Mesenchymal stem cell (in vitro differentiated cells and primary cell): Measurements from ENCODE around the gene CPS1.

Source experiments
- DNase-seq: peaks from one replicate; pipeline ENCODE4 v3.0.0-alpha.2; 2013
- H2AFZ ChIP-seq: one replicate; pipeline ENCODE4 v1.6.1; 2013; ENCODE audit warnings: low read depth, mild to moderate bottlenecking, control low read depth, inconsistent platforms, low read length, moderate library complexity
- H2AK5ac ChIP-seq: 2 replicates; pipeline ENCODE4 v1.6.1; 2013; ENCODE audit warnings: low read length, moderate library complexity, mild to moderate bottlenecking, inconsistent platforms; ENCODE audit not compliant: severe bottlenecking
- H2BK120ac ChIP-seq: one replicate; pipeline ENCODE4 v1.6.1; 2013; ENCODE audit warnings: low read depth, mild to moderate bottlenecking, inconsistent platforms, low read length, moderate library complexity
- H2BK12ac ChIP-seq, 2 experiments: one replicate each; pipeline ENCODE4 v1.6.1; 2013; ENCODE audit warnings: inconsistent platforms in 2 of 2, low read length in 2 of 2, mild to moderate bottlenecking in 2 of 2, moderate library complexity in 2 of 2, control low read depth in 1 of 2
- H2BK15ac ChIP-seq: one replicate; pipeline ENCODE4 v1.6.1; 2013; ENCODE audit warnings: mild to moderate bottlenecking, low read depth, inconsistent platforms; ENCODE audit not compliant: poor library complexity, severe bottlenecking
- H2BK5ac ChIP-seq: 2 replicates; pipeline ENCODE4 v1.6.1; 2013; ENCODE audit warnings: low read depth, mild to moderate bottlenecking, low read length, control low read depth, inconsistent platforms; ENCODE audit not compliant: poor library complexity, severe bottlenecking
- H3K14ac ChIP-seq, 2 experiments: one replicate each; pipeline ENCODE4 v1.6.1; 2013; ENCODE audit warnings: inconsistent platforms in 2 of 2, low read length in 2 of 2, control low read depth in 1 of 2, mild to moderate bottlenecking in 1 of 2, moderate library complexity in 1 of 2
- H3K18ac ChIP-seq, 2 experiments: one replicate each; pipeline ENCODE4 v1.6.1; 2013; ENCODE audit warnings: inconsistent platforms in 2 of 2, low read length in 2 of 2, control low read depth in 1 of 2, low read depth in 1 of 2, mild to moderate bottlenecking in 1 of 2
- H3K23ac ChIP-seq, 2 experiments: one replicate each; pipeline ENCODE4 v1.6.1; 2013; ENCODE audit warnings: inconsistent platforms in 2 of 2, low read length in 2 of 2, mild to moderate bottlenecking in 2 of 2, moderate library complexity in 2 of 2, control low read depth in 1 of 2
- H3K27ac ChIP-seq: 2 replicates; pipeline ENCODE4 v1.5.1; 2013; ENCODE audit warnings: mild to moderate bottlenecking, moderate library complexity, low read length, control low read depth, inconsistent platforms; ENCODE audit not compliant: poor library complexity, severe bottlenecking
- H3K27me3 ChIP-seq, 2 experiments: 2 replicates each; pipeline versions ENCODE4 v1.6.1 to v1.7.0; 2013; ENCODE audit warnings: low read length in 2 of 2, mild to moderate bottlenecking in 2 of 2, moderate library complexity in 2 of 2, control low read depth in 1 of 2, inconsistent platforms in 1 of 2; ENCODE audit not compliant: control insufficient read depth in 1 of 2, insufficient read depth in 1 of 2
- H3K36me3 ChIP-seq, 2 experiments: 2 replicates each; pipeline versions ENCODE4 v1.6.1 to v1.7.0; 2013; ENCODE audit warnings: low read length in 2 of 2, control low read depth in 1 of 2, inconsistent platforms in 1 of 2, low read depth in 1 of 2, mild to moderate bottlenecking in 1 of 2; ENCODE audit not compliant: insufficient read depth in 2 of 2, control insufficient read depth in 1 of 2
- H3K4ac ChIP-seq, 2 experiments: one replicate each; pipeline ENCODE4 v1.6.1; 2013; ENCODE audit warnings: inconsistent platforms in 2 of 2, low read length in 2 of 2, mild to moderate bottlenecking in 2 of 2, moderate library complexity in 2 of 2, control low read depth in 1 of 2, low read depth in 1 of 2
- H3K4me1 ChIP-seq: 2 replicates; pipeline ENCODE4 v1.6.1; 2013; ENCODE audit warnings: low read depth, low read length, control low read depth; ENCODE audit not compliant: control insufficient read depth, insufficient read depth
- H3K4me2 ChIP-seq: 2 replicates; pipeline ENCODE4 v1.6.1; 2013; ENCODE audit warnings: low read length, mild to moderate bottlenecking, inconsistent platforms; ENCODE audit not compliant: poor library complexity, severe bottlenecking
- H3K4me3 ChIP-seq, 2 experiments: 2 replicates each; pipeline versions ENCODE4 v1.5.1 to v1.7.0; 2013; ENCODE audit warnings: low read length in 2 of 2, mild to moderate bottlenecking in 2 of 2, control low read depth in 1 of 2, low read depth in 1 of 2; ENCODE audit not compliant: insufficient read depth in 1 of 2
- H3K79me1 ChIP-seq: replicated peaks from 2 replicates; pipeline ENCODE4 v1.6.1; 2013; ENCODE audit warnings: mild to moderate bottlenecking, control low read depth, low read length, inconsistent platforms; ENCODE audit not compliant: poor library complexity, severe bottlenecking
- H3K9ac ChIP-seq: 2 replicates; pipeline ENCODE4 v1.7.0; 2013; ENCODE audit warnings: mild to moderate bottlenecking, low read length, moderate library complexity
- H3K9me3 ChIP-seq: 2 replicates; pipeline ENCODE4 v1.7.0; 2013; ENCODE audit warnings: mild to moderate bottlenecking, low read length; ENCODE audit not compliant: control insufficient read depth
- H4K8ac ChIP-seq: one replicate; pipeline ENCODE4 v1.6.1; 2013; ENCODE audit warnings: inconsistent platforms, mild to moderate bottlenecking, low read length, moderate library complexity
- H4K91ac ChIP-seq: one replicate; pipeline ENCODE4 v1.6.1; 2013; ENCODE audit warnings: mild to moderate bottlenecking, low read length, inconsistent platforms
- WGBS: methylation state at CpG from one replicate; pipeline ENCODE4 v1.1.7; 2013; ENCODE audit warnings: mixed read lengths; 5-methylcytosine and 5-hydroxymethylcytosine counted together

CPS1 gene

DNA sequence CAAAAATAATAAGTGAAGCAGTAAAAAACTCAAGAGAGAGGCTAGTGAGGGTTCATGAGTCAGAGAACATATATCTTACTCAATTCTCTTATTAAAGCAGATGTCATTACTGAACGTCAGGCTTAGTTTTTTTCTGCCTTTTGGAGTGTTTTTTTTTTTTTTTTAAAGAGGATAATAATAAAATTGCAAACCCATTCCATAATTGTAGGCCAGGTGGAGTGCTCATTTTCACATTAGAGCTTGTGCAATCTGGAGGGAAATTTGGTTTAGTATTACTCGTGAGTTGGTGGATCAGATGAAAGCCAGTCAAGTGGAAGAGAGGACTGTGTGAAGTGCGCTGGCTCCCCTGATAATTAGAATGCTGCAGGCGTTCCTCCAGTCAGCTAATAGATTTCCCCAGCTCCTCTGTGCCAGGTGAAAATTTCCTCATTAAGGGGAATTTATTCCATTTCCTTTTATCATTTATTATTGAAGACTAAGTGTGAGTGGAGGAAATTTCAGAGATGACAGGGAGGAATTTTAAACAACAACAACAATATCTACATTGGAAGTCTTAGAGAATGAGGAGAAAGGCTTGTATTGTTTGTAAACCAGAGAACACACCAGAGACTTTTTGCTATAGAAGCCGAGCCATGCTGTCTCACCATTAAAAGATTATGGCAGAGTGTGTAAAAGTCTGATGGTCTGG lies 74.6 kb downstream of the CPS1 start:
- Histone ChIP-seq H3K9ac (no peak overlapping the region), H3K27ac (no peak overlapping the region), H3K9me3 (no peaks in the 10 kb centered on the region), H2BK15ac (no peak overlapping the region), H3K27me3 (no peaks in the 10 kb centered on the region), H3K4ac (no peak overlapping the region), H2BK12ac (no peak overlapping the region), H3K14ac (no peak overlapping the region), H3K79me1 (no peaks in the 10 kb centered on the region), H2AK5ac (no peak overlapping the region), H3K23ac (no peak overlapping the region), H3K4me1 (no peaks in the 10 kb centered on the region), H2BK5ac (no peak overlapping the region), H4K8ac (no peak overlapping the region), H2BK120ac (no peak overlapping the region), H3K4me2 (no peak overlapping the region), H4K91ac (no peak overlapping the region), H3K18ac (no peak overlapping the region), H3K36me3 (no peaks in the 10 kb centered on the region), H2AFZ (no peak overlapping the region), H3K4me3 (no peak overlapping the region)
- WGBS: 86% methylated on average over 3 of the region's 5 CpGs
- DNase-seq: no peak

DNA sequence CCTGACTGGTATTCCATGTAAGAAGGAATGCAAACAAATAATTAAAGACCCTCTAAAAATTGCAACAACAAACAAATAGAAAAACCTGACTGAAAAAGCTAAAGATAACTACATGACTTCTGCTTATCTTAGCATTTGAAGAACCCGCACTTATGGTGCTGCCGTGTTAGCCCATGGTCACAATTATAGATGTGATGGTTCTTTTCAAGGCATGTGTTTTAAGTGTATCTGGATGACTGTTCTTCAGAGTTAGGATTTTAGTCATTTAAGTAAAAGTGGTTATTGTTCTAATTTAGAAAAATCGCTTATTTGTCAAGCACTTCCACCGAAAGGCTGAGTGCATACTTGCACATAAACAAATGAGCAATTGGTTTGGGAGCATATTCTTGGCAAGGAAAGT lies 77.3 kb downstream of the CPS1 start:
- 88% methylated on average over 3 of the region's 4 CpGs for WGBS
- Histone ChIP-seq H3K23ac (no peak overlapping the region), H3K9me3 (no peaks in the 10 kb centered on the region), H3K9ac (no peak overlapping the region), H3K27ac (no peak overlapping the region), H3K79me1 (no peaks in the 10 kb centered on the region), H3K4me1 (no peaks in the 10 kb centered on the region), H3K27me3 (no peaks in the 10 kb centered on the region), H4K8ac (no peak overlapping the region), H3K36me3 (no peaks in the 10 kb centered on the region), H4K91ac (no peak overlapping the region), H3K18ac (no peak overlapping the region), H2BK120ac (no peak overlapping the region), H3K4me3 (no peak overlapping the region), H3K14ac (no peak overlapping the region), H2BK12ac (no peak overlapping the region), H3K4me2 (no peak overlapping the region), H2AFZ (no peak overlapping the region), H3K4ac (no peak overlapping the region), H2BK5ac (no peak overlapping the region), H2BK15ac (no peak overlapping the region), H2AK5ac (no peak overlapping the region)
- DNase-seq: no peak

DNA sequence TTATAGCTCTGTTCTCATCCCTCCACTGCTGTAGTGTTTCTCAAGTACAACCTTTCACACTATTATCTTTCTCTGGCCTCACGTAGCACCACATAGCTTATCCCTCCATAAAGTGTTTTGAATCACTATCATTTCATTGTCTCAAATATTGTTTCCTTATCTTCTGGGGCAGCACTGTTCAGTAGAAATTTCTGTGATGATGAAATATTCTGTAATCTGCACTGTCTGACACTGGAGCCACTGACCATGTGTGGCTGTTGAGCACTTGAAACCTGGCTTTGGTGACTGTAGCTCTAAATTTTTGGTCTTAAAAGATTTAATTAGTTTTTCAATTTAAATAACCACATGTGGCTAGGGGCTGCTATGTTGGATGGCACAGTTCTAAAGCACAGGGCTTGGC lies 78.9 kb downstream of the CPS1 start:
- Histone ChIP-seq H2BK5ac (no peak overlapping the region), H3K27ac (no peak overlapping the region), H2AFZ (no peak overlapping the region), H3K79me1 (no peaks in the 10 kb centered on the region), H2BK15ac (no peak overlapping the region), H4K91ac (no peak overlapping the region), H3K36me3 (no peaks in the 10 kb centered on the region), H3K4me2 (no peak overlapping the region), H3K9ac (no peak overlapping the region), H3K4ac (no peak overlapping the region), H4K8ac (no peak overlapping the region), H3K14ac (no peak overlapping the region), H2BK120ac (no peak overlapping the region), H3K27me3 (no peaks in the 10 kb centered on the region), H2BK12ac (no peak overlapping the region), H2AK5ac (no peak overlapping the region), H3K4me3 (no peak overlapping the region), H3K18ac (no peak overlapping the region), H3K4me1 (no peaks in the 10 kb centered on the region), H3K9me3 (no peaks in the 10 kb centered on the region), H3K23ac (no peak overlapping the region)
- 100% methylated on average over 1 of the region's 1 CpG for WGBS
- no peak for DNase-seq

DNA sequence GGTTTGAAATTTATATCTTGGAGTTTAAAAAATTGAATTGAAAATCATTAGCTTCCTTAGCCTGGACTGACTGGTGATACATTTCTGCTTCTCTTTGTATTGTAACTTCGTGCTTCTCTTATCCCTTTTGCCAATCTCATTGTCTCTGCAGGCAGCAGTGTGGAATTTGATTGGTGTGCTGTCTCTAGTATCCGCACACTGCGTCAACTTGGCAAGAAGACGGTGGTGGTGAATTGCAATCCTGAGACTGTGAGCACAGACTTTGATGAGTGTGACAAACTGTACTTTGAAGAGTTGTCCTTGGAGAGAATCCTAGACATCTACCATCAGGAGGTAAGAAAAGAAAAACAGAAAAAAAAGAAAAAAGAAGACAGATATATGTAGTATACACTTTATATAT lies 85.9 kb downstream of the CPS1 start:
- Histone ChIP-seq H2AK5ac (no peak overlapping the region), H3K14ac (no peak overlapping the region), H3K27ac (no peak overlapping the region), H4K91ac (no peak overlapping the region), H3K36me3 (no peaks in the 10 kb centered on the region), H3K27me3 (no peaks in the 10 kb centered on the region), H2AFZ (no peak overlapping the region), H3K9me3 (peaks cover 6% of the 10 kb centered on the region), H2BK12ac (no peak overlapping the region), H4K8ac (no peak overlapping the region), H2BK5ac (no peak overlapping the region), H3K4ac (no peak overlapping the region), H2BK15ac (no peak overlapping the region), H3K4me3 (no peak overlapping the region), H3K18ac (no peak overlapping the region), H3K9ac (no peak overlapping the region), H3K23ac (no peak overlapping the region), H3K4me2 (no peak overlapping the region), H3K4me1 (no peaks in the 10 kb centered on the region), H2BK120ac (no peak overlapping the region), H3K79me1 (no peaks in the 10 kb centered on the region)
- no peak for DNase-seq
- WGBS: 98% methylated on average over 4 of the region's 4 CpGs
